GM13977 (cell line): Measurements from ENCODE around the gene ELL2.
A peak's percentile ranks its signal among the peaks of the same experiment; 100 is the strongest.

ENCODE experiments used
- DNase-seq: peaks from one replicate; pipeline ENCODE4 v3.0.0; 2012; ENCODE audit warnings: low spot score
- CTCF ChIP-seq: IDR thresholded peaks from 2 replicates; pipeline ENCODE4 v1.5.1; 2012; ENCODE audit warnings: mild to moderate bottlenecking, control low read depth; ENCODE audit not compliant: insufficient read depth; ENCODE audit errors: extremely low read depth, missing control alignments
- in situ Hi-C: fragments of 300-500 bp; cut with MboI; formaldehyde crosslinking; loops from one replicate; pipeline ENCODE4 v1.12.0; 2022; ENCODE audit warnings: low sequenced_read_pairs, low pct_unique_long_range_greater_than_20kb, mixed read lengths, inconsistent platforms; ENCODE audit not compliant: unreplicated experiment

ELL2 gene

GRCh38 chr5:95963650-95964410 lies 2.2 kb upstream of the ELL2 start:
- in situ Hi-C loops: loop anchor here (25.0 kb wide), 1 partner anchor 373 kb away; no protein-coding TSS in a partner anchor
- DNase-seq: no peak
- TF ChIP-seq CTCF: no peak

- DNase-seq: no peak
- no peak for TF ChIP-seq CTCF
- in situ Hi-C loops: loop anchor here (25.0 kb wide), 1 partner anchor 375 kb away; no protein-coding TSS in a partner anchor
Observed at GRCh38 chr5:95962785-95963184, 1.1 kb upstream of the ELL2 start.

GRCh38 chr5:95962475-95962773 lies 773 bp upstream of the ELL2 start:
- in situ Hi-C loops: loop anchor here (25.0 kb wide), 1 partner anchor 375 kb away; no protein-coding TSS in a partner anchor

GRCh38 chr5:95960667-95961616 lies 709 bp downstream of the ELL2 start:
- DNase-seq: peak; percentile 82
- peak; percentile 94 for TF ChIP-seq CTCF
- in situ Hi-C loops: loop anchor here (25.0 kb wide), 1 partner anchor 376 kb away; no protein-coding TSS in a partner anchor

More at GRCh38 chr5:95962475-95962773, 773 bp upstream of the ELL2 start:
- no peak for TF ChIP-seq CTCF
- no peak for DNase-seq

DNA sequence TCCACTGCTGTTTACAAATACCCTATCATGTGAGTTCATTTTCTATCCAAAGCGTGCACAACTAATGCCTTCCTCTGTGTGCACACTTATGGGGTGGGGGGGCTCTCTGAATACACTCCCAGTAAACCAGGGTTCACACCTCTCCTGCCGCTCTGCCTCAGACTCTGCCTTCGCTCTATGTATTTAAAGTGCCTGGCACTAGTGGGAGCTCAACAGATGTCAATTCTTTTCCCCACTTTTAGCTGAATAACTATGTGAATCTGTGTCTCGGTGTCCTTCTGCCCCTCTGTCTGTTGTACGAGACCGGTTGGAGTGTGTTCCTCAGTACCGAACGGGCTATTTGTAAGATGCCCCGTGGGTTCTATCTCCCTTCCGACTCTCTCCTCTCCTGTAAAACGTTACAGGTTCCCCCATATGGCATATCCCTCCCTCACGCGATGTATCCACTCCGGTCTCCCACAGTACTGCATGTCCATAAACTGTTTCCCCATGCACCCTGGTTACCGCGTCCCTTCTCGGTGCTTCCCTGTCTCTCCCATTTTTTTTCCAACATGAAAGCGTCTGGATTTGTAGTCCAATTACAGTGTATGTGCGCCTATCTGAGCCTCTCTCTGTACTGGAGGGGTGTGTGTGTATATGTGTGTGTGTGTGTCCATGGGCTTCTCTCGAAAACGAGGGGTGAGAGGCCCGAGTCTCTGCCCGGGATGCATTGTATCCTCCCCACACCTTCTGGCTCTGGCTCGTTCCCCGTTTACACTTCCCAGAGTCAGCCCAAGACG lies 1.6 kb downstream of the ELL2 start:
- TF ChIP-seq CTCF: peak; percentile 24
- no peak for DNase-seq
- in situ Hi-C loops: loop anchor here (25.0 kb wide), 1 partner anchor 377 kb away; no protein-coding TSS in a partner anchor
